Measurements from ENCODE around the gene ARHGEF6. TPM values are rescaled to one million over a fixed set of nuclear protein-coding genes. Genes with fewer than 3 reads are reported as not detected.

The ARHGEF6 gene
- total and polyA plus RNA-seq, 4 donors = 1.6 to 9.2 (median 4.2) TPM

DNA sequence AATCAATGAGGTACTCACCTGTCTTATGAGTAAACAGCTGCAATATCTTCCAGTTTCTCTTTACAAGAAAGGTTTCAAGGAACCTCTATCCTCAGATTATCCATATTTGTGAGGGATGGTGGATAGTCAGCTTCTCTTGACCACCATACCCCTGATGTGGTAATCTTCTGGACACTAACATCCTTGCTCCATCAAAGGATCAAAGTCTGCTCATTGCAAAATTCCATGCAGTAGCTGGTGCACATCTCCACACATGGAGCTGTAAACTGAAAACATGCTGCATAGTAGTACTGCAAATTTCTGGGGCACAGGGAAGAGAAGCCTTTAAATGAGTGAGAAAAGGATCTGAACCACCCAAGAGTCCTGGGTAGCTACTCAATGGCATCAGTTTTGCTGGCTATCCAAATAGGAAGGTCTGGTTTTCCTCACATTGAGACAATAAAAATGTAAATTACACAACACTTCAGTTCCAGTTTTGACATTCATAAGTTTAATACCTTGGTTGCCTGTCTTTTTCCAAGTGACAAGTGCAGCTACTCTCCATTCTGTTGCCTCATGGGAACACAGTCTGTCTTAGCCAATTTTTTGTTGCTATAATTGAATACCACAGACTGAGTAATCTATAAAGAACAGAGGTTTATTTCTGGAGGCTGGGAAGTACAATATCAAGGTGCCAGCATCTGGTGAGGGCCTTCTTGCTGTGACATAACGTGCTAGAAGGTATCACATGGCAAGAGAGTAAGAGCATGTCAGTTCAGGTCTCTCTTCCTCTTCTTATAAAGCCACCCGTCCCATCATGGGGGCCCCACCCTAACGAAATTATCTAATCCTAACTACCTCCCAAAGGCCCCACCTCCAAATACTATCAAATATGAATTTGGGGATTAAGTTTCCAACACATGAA is 34.4 kb upstream of the ARHGEF6 start (continued):
- TF ChIP-seq, protein P1, sequence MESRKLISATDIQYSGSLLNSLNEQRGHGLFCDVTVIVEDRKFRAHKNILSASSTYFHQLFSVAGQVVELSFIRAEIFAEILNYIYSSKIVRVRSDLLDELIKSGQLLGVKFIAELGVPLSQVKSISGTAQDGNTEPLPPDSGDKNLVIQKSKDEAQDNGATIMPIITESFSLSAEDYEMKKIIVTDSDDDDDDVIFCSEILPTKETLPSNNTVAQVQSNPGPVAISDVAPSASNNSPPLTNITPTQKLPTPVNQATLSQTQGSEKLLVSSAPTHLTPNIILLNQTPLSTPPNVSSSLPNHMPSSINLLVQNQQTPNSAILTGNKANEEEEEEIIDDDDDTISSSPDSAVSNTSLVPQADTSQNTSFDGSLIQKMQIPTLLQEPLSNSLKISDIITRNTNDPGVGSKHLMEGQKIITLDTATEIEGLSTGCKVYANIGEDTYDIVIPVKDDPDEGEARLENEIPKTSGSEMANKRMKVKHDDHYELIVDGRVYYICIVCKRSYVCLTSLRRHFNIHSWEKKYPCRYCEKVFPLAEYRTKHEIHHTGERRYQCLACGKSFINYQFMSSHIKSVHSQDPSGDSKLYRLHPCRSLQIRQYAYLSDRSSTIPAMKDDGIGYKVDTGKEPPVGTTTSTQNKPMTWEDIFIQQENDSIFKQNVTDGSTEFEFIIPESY (IDR thresholded peaks at IDR 0.05) = no peak
- TF ChIP-seq NR2F2 (IDR thresholded peaks at IDR 0.05) (peak; percentile 22), YY1 (IDR thresholded peaks at IDR 0.05) (peak; percentile 63), RXRA (IDR thresholded peaks at IDR 0.05) (peak; percentile 5 to 33), JUND (IDR thresholded peaks at IDR 0.05) (no peak), SP1 (IDR thresholded peaks at IDR 0.05) (peak; percentile 54), HNF4A (conservative IDR thresholded peaks at IDR 0.05) (peak; percentile 89 to 92), EGR1 (IDR thresholded peaks at IDR 0.05; ENCODE audit: low read depth in 2 of 2) (no peak)

DNA sequence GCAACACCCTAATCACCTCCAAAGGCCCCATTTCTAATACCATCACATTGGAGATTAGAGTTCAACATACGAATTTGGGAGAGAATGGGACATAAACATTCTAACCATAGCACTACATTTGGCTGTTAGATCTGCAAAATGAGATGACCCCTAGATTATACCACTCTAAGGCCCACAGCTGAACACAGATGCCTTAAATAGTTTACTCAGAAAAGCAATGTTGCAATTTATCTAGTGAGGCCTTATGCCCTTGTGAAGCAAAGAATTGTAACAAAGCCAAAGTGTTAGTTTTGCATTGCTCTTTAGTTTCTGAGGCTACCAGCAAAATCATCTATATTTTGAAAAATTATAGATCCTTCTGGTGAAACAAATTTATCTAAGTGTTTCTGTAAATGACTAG is 31.6 kb upstream of the ARHGEF6 start:
- Histone ChIP-seq H3K36me3 (ENCODE audit: control insufficient read depth in 4 of 4, insufficient read depth in 3 of 4, low read depth in 1 of 4, low read length in 3 of 4) (no peaks in the 10 kb centered on the region), H3K4me3 (ENCODE audit: low read depth in 1 of 3, low read length in 3 of 3) (no peak overlapping the region), H3K27me3 (ENCODE audit: control insufficient read depth in 4 of 4, insufficient read depth in 4 of 4, low read length in 3 of 4) (no peaks in the 10 kb centered on the region), H3K4me1 (ENCODE audit: control insufficient read depth in 4 of 4, insufficient read depth in 4 of 4, low read length in 3 of 4) (peaks cover 0 to 5% (median 0%) of the 10 kb centered on the region in 4 donors), H3K27ac (ENCODE audit: low read depth in 1 of 2, low read length in 2 of 2) (no peak overlapping the region), H3K9ac (ENCODE audit: low read depth in 1 of 2, low read length in 2 of 2) (no peak overlapping the region), H3K9me3 (ENCODE audit: control insufficient read depth in 4 of 4, low read length in 3 of 4) (no peaks in the 10 kb centered on the region)
- no peak for DNase-seq (ENCODE audit: low spot score)
- 87% methylated on average over 1 of the region's 1 CpG for WGBS
- no peak for TF ChIP-seq FOXA1 (IDR thresholded peaks at IDR 0.05)
- no peak for TF ChIP-seq TAF1 (conservative IDR thresholded peaks at IDR 0.05)
- TF ChIP-seq, protein P2, sequence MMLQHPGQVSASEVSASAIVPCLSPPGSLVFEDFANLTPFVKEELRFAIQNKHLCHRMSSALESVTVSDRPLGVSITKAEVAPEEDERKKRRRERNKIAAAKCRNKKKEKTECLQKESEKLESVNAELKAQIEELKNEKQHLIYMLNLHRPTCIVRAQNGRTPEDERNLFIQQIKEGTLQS (IDR thresholded peaks at IDR 0.05) = no peak
- TF ChIP-seq, protein P1 (IDR thresholded peaks at IDR 0.05) = no peak
- no peak for TF ChIP-seq RAD21 (IDR thresholded peaks at IDR 0.05)
- no peak for TF ChIP-seq HNF4A (conservative IDR thresholded peaks at IDR 0.05)
- TF ChIP-seq, protein P3, sequence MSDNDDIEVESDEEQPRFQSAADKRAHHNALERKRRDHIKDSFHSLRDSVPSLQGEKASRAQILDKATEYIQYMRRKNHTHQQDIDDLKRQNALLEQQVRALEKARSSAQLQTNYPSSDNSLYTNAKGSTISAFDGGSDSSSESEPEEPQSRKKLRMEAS (IDR thresholded peaks at IDR 0.05) = no peak
- no peak for TF ChIP-seq EGR1 (IDR thresholded peaks at IDR 0.05; ENCODE audit: low read depth in 2 of 2)
- TF ChIP-seq, protein P4, sequence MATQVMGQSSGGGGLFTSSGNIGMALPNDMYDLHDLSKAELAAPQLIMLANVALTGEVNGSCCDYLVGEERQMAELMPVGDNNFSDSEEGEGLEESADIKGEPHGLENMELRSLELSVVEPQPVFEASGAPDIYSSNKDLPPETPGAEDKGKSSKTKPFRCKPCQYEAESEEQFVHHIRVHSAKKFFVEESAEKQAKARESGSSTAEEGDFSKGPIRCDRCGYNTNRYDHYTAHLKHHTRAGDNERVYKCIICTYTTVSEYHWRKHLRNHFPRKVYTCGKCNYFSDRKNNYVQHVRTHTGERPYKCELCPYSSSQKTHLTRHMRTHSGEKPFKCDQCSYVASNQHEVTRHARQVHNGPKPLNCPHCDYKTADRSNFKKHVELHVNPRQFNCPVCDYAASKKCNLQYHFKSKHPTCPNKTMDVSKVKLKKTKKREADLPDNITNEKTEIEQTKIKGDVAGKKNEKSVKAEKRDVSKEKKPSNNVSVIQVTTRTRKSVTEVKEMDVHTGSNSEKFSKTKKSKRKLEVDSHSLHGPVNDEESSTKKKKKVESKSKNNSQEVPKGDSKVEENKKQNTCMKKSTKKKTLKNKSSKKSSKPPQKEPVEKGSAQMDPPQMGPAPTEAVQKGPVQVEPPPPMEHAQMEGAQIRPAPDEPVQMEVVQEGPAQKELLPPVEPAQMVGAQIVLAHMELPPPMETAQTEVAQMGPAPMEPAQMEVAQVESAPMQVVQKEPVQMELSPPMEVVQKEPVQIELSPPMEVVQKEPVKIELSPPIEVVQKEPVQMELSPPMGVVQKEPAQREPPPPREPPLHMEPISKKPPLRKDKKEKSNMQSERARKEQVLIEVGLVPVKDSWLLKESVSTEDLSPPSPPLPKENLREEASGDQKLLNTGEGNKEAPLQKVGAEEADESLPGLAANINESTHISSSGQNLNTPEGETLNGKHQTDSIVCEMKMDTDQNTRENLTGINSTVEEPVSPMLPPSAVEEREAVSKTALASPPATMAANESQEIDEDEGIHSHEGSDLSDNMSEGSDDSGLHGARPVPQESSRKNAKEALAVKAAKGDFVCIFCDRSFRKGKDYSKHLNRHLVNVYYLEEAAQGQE (IDR thresholded peaks at IDR 0.05) = no peak
- no peak for TF ChIP-seq HNF4G (IDR thresholded peaks at IDR 0.05)
- no peak for TF ChIP-seq NR2F2 (IDR thresholded peaks at IDR 0.05)
- TF ChIP-seq RXRA (IDR thresholded peaks at IDR 0.05) = no peak
- TF ChIP-seq GABPA (IDR thresholded peaks at IDR 0.05 in 1 of 2, conservative IDR thresholded peaks at IDR 0.05 in 1 of 2) = no peak
- TF ChIP-seq, protein P5, sequence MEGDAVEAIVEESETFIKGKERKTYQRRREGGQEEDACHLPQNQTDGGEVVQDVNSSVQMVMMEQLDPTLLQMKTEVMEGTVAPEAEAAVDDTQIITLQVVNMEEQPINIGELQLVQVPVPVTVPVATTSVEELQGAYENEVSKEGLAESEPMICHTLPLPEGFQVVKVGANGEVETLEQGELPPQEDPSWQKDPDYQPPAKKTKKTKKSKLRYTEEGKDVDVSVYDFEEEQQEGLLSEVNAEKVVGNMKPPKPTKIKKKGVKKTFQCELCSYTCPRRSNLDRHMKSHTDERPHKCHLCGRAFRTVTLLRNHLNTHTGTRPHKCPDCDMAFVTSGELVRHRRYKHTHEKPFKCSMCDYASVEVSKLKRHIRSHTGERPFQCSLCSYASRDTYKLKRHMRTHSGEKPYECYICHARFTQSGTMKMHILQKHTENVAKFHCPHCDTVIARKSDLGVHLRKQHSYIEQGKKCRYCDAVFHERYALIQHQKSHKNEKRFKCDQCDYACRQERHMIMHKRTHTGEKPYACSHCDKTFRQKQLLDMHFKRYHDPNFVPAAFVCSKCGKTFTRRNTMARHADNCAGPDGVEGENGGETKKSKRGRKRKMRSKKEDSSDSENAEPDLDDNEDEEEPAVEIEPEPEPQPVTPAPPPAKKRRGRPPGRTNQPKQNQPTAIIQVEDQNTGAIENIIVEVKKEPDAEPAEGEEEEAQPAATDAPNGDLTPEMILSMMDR (IDR thresholded peaks at IDR 0.05; ENCODE audit: low read depth, low read length, missing input control) = no peak
- no peak for TF ChIP-seq SP1 (IDR thresholded peaks at IDR 0.05)
- TF ChIP-seq YY1 (IDR thresholded peaks at IDR 0.05) = no peak
- no peak for TF ChIP-seq FOXA2 (IDR thresholded peaks at IDR 0.05)

Measured in liver (tissue), 9 donors.